HEK293T (cell line): ENCODE results near the gene GRIN3B.

Source experiments
- ARNT ChIP-seq: fragments of 450-650 bp; IDR thresholded peaks from 2 replicates; pipeline ENCODE4 v1.6.1; 2017; ENCODE audit warnings: mild to moderate bottlenecking
- BHLHE40 ChIP-seq: fragments of 450-650 bp; IDR thresholded peaks from 2 replicates; pipeline ENCODE4 v1.6.1; 2016; ENCODE audit warnings: mild to moderate bottlenecking, moderate library complexity, borderline replicate concordance
- CTBP1 ChIP-seq: fragments of 450-650 bp; IDR thresholded peaks from 2 replicates; pipeline ENCODE4 v1.6.1; 2016; ENCODE audit warnings: borderline replicate concordance
- ELF4 ChIP-seq: fragments of 450-650 bp; IDR thresholded peaks from 2 replicates; pipeline ENCODE4 v1.6.1; 2017; ENCODE audit warnings: antibody characterized with exemption
- FOXA1 ChIP-seq: fragments of 450-650 bp; IDR thresholded peaks from 2 replicates; pipeline ENCODE4 v1.6.1; 2016; ENCODE audit warnings: mild to moderate bottlenecking
- FOXK2 ChIP-seq: fragments of 450-650 bp; IDR thresholded peaks from 2 replicates; pipeline ENCODE4 v1.6.1; 2016; ENCODE audit warnings: mild to moderate bottlenecking
- FOXM1 ChIP-seq: fragments of 450-650 bp; IDR thresholded peaks from 2 replicates; pipeline ENCODE4 v1.6.1; 2017; ENCODE audit warnings: mild to moderate bottlenecking, borderline replicate concordance
- L3MBTL2 ChIP-seq: fragments of 450-650 bp; conservative IDR thresholded peaks from 2 replicates; pipeline ENCODE4 v1.6.1; 2016; ENCODE audit warnings: mild to moderate bottlenecking
- LEF1 ChIP-seq: fragments of 450-650 bp; IDR thresholded peaks from 2 replicates; pipeline ENCODE4 v1.6.1; 2017; ENCODE audit warnings: mild to moderate bottlenecking, borderline replicate concordance
- NFRKB ChIP-seq: fragments of 450-650 bp; IDR thresholded peaks from 2 replicates; pipeline ENCODE4 v1.6.1; 2016; ENCODE audit warnings: mild to moderate bottlenecking, moderate library complexity
- SP1 ChIP-seq: fragments of 450-650 bp; IDR thresholded peaks from 2 replicates; pipeline ENCODE4 v1.6.1; 2017
- TARDBP ChIP-seq: fragments of 450-650 bp; IDR thresholded peaks from 2 replicates; pipeline ENCODE4 v1.6.1; 2016
- ZNF384 ChIP-seq: fragments of 450-650 bp; IDR thresholded peaks from 2 replicates; pipeline ENCODE4 v1.6.1; 2016
- TF ChIP-seq, protein P1 (sequence below): fragments of 450-650 bp; IDR thresholded peaks from 2 replicates; pipeline ENCODE4 v1.6.1; 2016

DNA sequence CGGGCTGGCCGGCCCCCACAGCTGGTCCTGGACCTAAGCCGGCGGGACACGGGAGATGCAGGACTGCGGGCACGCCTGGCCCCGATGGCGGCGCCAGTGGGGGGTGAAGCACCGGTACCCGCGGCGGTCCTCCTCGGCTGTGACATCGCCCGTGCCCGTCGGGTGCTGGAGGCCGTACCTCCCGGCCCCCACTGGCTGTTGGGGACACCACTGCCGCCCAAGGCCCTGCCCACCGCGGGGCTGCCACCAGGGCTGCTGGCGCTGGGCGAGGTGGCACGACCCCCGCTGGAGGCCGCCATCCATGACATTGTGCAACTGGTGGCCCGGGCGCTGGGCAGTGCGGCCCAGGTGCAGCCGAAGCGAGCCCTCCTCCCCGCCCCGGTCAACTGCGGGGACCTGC is 3.1 kb downstream of the GRIN3B start:
- TF ChIP-seq FOXA1: no peak
- TF ChIP-seq LEF1: no peak
- no peak for TF ChIP-seq L3MBTL2
- no peak for TF ChIP-seq BHLHE40
- no peak for TF ChIP-seq SP1
- TF ChIP-seq ELF4: no peak
- no peak for TF ChIP-seq NFRKB
- TF ChIP-seq CTBP1: no peak
- no peak for TF ChIP-seq ZNF384
- TF ChIP-seq FOXM1: no peak
- no peak for TF ChIP-seq TARDBP
- no peak for TF ChIP-seq FOXK2
- TF ChIP-seq ARNT: no peak
- TF ChIP-seq, protein P1, sequence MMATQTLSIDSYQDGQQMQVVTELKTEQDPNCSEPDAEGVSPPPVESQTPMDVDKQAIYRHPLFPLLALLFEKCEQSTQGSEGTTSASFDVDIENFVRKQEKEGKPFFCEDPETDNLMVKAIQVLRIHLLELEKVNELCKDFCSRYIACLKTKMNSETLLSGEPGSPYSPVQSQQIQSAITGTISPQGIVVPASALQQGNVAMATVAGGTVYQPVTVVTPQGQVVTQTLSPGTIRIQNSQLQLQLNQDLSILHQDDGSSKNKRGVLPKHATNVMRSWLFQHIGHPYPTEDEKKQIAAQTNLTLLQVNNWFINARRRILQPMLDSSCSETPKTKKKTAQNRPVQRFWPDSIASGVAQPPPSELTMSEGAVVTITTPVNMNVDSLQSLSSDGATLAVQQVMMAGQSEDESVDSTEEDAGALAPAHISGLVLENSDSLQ: no peak
